ENCODE data around the gene MRTO4. TPM values are rescaled to one million over a fixed set of nuclear protein-coding genes. Genes with fewer than 3 reads are reported as not detected.

The MRTO4 gene
- total and polyA plus RNA-seq, 9 of the 15 experiments (the other 6 are each of a cell fraction or from before 2014, with no cell fraction given), result 62.0 to 173 (median 146) TPM

GRCh38 chr1:19251305-19252196 lies at the start of gene MRTO4, which contains the start of gene EMC1 (continued):
- 0 out of 4 replicates have a peak, but pooled peaks of 1 of the 2 experiments have one; percentile 46 for TF ChIP-seq BCLAF1 (IDR thresholded peaks at IDR 0.05; ENCODE audit: borderline replicate concordance in 1 of 2, control insufficient read depth in 1 of 2, low read depth in 2 of 2, low read length in 1 of 2)
- TF ChIP-seq ZNF431 (CRISPR knock-in tag; IDR thresholded peaks at IDR 0.05), result peak; percentile 68; the same call in 1 of the 2 replicates
- TF ChIP-seq CTCFL (IDR thresholded peaks at IDR 0.05; ENCODE audit: borderline replicate concordance, insufficient read depth, low read depth, low read length, poor library complexity, severe bottlenecking), result no peak
- peak; percentile 13 for TF ChIP-seq SMAD1 (IDR thresholded peaks at IDR 0.05; ENCODE audit: low read depth, low read length, partially characterized antibody)
- TF ChIP-seq SMC3 (conservative IDR thresholded peaks at IDR 0.05; ENCODE audit: insufficient read depth, low read depth, low read length), result no peak
- no peak; the same call in 1 of the 2 replicates for TF ChIP-seq CHCHD3 (CRISPR knock-in tag; IDR thresholded peaks at IDR 0.05)
- TF ChIP-seq, protein P1, sequence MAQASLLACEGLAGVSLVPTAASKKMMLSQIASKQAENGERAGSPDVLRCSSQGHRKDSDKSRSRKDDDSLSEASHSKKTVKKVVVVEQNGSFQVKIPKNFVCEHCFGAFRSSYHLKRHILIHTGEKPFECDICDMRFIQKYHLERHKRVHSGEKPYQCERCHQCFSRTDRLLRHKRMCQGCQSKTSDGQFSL (CRISPR knock-in tag; IDR thresholded peaks at IDR 0.05), result no peak
- TF ChIP-seq, protein P1 (tag; IDR thresholded peaks at IDR 0.05), result no peak
- no peak for TF ChIP-seq ZBTB34 (CRISPR knock-in tag; IDR thresholded peaks at IDR 0.05)
- TF ChIP-seq E2F4 (CRISPR knock-in tag; IDR thresholded peaks at IDR 0.05; ENCODE audit: low read depth), result peak; percentile 51
- peak in 1 of 2 experiments; percentile 38; a peak in 1 of 4 replicates for TF ChIP-seq SRF (CRISPR knock-in tag; IDR thresholded peaks at IDR 0.05)
- TF ChIP-seq, protein P2, sequence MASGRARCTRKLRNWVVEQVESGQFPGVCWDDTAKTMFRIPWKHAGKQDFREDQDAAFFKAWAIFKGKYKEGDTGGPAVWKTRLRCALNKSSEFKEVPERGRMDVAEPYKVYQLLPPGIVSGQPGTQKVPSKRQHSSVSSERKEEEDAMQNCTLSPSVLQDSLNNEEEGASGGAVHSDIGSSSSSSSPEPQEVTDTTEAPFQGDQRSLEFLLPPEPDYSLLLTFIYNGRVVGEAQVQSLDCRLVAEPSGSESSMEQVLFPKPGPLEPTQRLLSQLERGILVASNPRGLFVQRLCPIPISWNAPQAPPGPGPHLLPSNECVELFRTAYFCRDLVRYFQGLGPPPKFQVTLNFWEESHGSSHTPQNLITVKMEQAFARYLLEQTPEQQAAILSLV (tag; IDR thresholded peaks at IDR 0.05), result peak; percentile 22; the same call in 1 of the 2 replicates
- TF ChIP-seq HDAC8 (tag; IDR thresholded peaks at IDR 0.05), result 0 out of 2 replicates have a peak, but pooled peaks have one; percentile 80

Measured in K562 (cell line).